Effector CD4-positive, alpha-beta T cell (primary cell): ENCODE measurements around the gene COPS2.
A peak's percentile ranks its signal among the peaks of the same experiment; 100 is the strongest.
"Not testable (repeated sequence)": the region's sequence is repeated elsewhere in the genome, so short reads cannot be mapped to it uniquely, and the experiment has no call there.

Experiments used
- DNase-seq: peaks from one replicate; pipeline ENCODE4 v3.0.0-alpha.2; 2020
- total RNA-seq: gene quantifications from one replicate; lab custom pipeline; 2026; lab: John Stamatoyannopoulos, UW

The COPS2 gene
- 174 reads per million, percentile 91 among the genes with 10 or more reads in this experiment for total RNA-seq

DNA sequence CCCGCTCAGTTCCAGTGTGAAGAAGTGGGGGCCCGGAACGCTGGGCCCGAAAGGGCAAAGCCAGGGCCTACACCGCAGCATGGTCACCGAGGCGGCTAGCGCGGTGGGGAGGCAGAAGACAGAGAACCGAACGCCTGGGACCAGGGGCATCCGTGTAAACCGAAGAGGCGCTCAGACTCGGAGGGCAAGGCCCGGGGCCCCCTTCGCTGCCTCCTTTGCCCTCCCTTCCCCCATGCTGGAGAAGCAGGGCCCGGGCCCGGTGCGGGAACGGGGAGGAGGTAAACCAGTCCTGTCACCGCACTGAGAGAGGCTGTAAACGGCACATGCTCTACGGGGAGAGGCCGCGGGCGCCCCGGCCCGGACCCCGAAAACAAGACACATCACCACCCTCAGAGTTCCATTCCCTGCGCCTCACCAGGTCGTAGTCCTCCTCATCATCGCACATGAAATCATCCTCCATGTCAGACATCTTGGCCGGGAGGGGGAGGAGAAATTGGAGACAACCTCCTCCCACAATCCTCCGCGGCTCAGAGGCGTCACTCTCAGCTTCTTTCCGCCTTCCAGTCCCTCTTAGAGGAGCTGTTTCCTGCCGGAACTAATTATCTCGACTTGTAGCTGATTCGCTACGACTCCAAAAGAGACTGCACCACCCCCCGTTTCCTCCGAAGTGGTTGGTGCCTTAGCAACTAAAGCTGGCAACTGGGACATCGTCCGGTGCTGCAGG lies at the start of gene COPS2:
COPS2 (minus strand) TSS at position 490 of the 724 bp plus-strand sequence; CDS start at position 469, 21 bp downstream.
- DNase-seq: peak; percentile 92

GRCh38 chr15:49200347-49200746 lies 44.9 kb upstream of the COPS2 start:
- DNase-seq: no peak

GRCh38 chr15:49199666-49200065 lies 44.3 kb upstream of the COPS2 start:
- no peak for DNase-seq

- DNase-seq: no peak
Measured at GRCh38 chr15:49196856-49197255, 41.5 kb upstream of the COPS2 start.

DNA sequence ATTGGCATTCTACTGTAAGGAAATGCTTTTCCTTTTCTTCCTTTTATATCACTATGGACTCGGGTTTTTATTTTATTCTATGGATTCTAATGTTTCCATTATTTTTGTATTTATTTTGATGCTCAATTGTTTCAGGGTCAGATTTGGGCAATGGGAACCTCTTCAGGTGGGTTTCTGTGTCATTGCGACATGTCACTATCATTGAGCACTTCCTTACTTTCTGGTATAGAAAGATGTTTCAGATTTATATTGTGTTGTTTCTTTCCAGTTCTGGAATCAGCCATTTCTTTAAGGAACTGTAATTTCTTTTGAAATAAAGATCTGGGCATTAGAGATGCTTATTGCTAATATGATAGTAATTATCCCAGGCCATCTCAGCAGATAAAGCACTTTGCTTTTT lies 36.5 kb upstream of the COPS2 start:
- no peak for DNase-seq

DNA sequence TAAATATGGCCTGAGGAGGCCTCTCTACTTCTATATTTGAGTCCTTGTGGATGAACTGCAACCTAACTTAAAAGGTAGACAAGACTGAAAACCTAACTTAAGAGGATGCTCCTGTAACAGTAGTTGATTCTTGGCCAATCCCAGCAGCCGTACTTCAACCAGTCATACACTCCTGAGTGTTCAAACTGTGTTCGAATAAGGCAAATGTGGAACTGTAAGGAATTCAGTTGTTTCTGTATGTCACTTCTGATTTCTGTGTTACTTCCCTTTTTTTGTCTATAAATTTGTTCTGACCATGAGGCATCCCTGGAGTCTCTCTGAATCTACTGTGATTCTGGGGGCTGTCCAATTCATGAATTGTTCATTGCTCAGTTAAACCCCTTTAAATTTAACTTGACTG lies 35.2 kb upstream of the COPS2 start:
- DNase-seq: no peak

DNA sequence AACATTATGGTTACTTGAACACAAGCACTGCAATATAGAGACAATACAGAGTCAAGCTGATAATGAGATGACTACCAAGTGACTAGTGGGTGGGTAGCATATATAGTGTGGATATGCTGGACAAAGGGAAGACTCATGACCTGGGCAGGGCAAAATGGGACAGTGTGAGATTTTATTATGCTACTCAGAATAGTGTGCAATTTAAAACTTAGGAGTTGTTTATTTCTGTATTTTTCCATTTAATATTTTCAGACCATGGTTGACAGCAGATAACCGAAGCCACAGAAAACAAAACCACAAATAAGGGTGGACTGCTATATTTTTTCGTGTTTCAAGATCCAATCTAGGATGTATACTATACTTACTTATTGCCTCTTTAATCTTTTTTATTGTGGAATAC lies 34.2 kb upstream of the COPS2 start:
- DNase-seq: no peak

- DNase-seq: no peak
Measured at GRCh38 chr15:49188933-49189332, 33.5 kb upstream of the COPS2 start.

DNA sequence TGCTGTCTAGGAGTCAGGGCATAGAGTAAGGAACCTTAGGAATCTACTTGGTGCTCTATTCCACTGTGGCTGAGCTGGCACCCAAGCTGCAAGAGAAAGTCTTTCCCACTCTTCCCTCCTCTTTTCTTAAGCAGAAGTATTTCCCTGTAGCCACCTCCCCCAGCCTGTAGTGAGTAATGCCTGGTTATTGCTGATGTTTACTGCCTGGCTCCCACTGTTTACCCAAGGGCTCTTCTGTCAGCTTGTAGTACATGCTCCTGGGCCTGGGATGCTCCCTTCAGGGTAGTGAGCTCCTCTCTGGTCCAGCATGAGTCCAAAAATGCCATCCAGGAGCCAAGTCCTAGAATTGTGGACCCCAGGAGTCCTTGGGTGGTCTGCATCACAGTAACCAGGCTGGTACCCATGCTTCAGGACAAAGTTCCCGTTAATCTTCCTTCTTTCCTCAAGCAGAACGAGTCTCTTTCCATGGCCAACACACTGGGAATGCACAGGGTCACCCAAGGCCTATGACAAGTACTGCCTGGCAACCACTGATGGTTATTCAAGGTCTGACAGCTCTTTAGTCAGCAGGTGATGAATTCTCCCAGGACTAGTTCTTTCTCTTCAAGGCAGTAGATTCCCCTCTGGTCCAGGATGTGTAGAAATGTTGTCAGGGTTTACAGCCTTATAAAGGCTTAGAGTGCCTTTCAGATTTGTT lies 32.3 kb upstream of the COPS2 start:
- no peak for DNase-seq

GRCh38 chr15:49185473-49185872 lies 30.1 kb upstream of the COPS2 start:
- no peak for DNase-seq

DNA sequence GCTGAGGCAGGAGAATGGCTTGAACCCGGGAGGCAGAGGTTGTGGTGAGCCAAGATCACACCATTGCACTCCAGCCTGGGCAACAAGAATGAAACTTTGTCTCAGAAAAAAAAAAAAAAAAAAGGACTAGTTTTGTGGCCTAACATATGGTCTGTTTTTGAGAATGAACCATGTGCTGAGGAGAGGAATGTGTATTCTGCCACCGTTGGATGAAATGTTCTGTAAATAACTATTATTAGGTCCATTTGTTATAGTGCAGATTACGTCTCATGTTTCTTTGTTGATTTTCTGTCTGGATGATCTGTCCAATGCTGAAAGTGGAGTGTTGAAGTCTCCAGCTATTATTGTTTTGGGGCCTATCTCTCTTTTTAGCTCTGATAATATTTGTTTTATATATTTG lies 28.3 kb upstream of the COPS2 start:
- DNase-seq: not testable (repeated sequence)

GRCh38 chr15:49182128-49182527 lies 26.7 kb upstream of the COPS2 start:
- no peak for DNase-seq

GRCh38 chr15:49179433-49180190 lies 24.2 kb upstream of the COPS2 start:
- no peak for DNase-seq

- DNase-seq: no peak
Measured at GRCh38 chr15:49178497-49178896, 23.1 kb upstream of the COPS2 start.

DNA sequence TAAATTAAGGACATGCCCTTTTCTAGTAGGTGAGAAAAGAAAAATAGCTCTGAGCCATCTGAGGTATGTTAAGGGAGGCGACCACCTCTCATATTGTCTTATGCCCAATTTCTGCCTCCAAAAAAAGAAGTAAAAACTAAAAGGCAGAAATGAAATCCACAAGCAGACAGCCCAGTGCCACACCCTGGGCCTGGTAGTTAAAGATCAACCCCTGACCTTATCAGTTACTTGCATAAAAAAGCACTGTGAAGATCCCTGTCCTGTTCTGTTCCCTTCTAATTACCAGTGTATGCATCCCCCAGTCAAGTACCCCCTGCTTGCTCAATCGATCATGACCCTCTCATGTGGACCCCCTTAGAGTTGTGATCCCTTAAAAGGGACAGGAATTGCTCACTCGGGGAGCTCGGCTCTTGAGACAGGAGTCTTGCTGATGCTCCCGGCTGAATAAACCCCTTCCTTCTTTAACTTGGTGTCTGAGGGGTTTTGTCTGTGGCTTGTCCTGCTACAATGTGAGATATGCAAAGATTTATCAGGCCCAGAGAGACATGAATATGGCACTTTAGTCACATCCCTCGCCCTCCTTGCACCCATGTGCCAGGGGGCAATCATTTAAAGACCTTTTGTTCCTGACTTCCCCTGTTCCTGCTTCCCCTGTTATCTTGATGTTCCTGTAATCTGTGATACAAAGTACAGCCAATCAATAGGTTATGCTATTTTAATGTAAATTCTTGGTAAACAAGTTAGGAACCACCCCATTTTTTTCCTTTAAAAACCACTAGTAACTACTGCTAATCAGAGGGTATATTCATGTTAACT lies 20.4 kb upstream of the COPS2 start:
- not testable (repeated sequence) for DNase-seq

DNA sequence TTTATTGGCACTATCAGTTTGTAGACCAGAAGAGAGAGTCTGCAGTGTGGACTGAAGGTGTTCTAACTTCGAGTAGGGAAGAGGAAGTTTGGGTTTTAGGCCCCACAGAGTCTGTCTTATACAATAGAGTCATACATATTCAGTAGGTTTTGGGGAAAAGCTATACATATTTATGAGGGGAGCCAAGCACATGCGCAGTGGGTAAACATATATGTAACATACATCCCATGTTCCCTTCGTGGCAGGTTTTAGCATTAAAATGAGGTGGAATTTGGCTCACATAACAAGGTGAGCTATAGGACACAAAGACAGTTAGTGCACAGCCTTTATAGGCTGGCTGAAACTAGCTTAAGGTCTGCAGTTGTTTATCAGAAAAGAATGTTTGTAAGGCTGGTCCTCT lies 19.5 kb upstream of the COPS2 start:
- DNase-seq: no peak

DNA sequence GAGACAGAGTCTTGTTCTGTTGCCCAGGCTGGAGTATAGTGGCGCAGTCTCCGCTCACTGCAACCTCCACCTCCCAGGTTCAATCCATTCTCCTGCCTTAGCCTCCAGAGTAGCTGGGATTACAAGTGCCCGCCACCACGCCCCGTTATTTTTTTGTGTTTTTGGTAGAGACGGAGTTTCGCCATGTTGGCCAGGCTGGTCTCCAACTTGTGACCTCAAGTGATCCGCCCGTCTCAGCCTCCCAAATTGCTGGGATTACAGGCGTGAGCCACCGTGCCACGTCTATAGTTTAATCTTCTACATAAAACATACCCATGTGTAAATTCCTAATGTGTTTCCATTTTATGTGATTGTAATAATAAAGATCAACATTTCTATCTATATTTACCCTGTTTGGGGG lies 16.4 kb upstream of the COPS2 start:
- DNase-seq: no peak

- peak; percentile 83 for DNase-seq
Measured at GRCh38 chr15:49169880-49170597, 14.6 kb upstream of the COPS2 start, which contains the start of gene GALK2. TSS of gene GALK2 (plus strand) at chr15:49170247. CDS start at chr15:49170323, 76 bp downstream.

DNA sequence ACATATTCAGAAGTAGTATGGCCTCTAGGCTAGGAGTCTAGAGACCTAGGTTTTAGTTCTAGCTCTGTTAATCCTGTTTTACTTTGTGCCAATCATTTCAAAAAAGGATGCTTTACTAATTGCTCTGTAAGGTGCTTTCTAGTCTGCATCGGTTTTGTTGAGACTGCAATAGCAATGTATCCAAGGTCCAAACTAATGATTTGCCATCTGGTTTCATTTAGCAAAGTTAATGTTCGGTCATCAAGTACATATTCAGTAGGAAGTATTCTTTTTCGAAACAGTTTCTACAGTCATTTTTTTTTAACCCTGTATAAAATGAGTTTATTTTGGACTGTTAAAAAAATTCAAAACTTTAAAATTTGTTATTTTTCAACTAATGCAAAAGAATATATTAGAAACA lies 12.6 kb upstream of the COPS2 start:
- DNase-seq: no peak

- no peak for DNase-seq
Measured at GRCh38 chr15:49164865-49165264, 9.5 kb upstream of the COPS2 start.

DNA sequence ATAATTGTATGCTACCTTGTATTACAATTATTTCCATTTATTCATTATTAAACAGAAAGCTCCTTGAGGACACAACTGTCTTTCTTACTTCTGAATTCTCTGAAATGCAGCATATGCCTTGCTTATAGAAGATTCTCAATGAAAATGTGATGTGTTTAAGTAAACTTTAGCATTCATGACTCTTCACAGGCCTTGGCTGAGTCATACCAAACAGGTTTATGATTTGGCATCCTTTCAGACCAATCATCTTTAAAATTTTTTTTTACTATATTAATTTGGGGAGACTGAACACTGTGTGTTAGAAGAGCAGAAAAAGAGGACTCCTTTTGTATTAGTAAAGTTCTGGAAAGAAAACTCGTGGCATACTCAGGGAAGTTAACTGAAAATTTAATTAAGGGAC lies 8.3 kb upstream of the COPS2 start:
- DNase-seq: no peak
